CD4-positive, alpha-beta T cell treated with Interleukin-6 for 4 hours (primary cell): ENCODE data around the gene BACE1-AS.
A peak's percentile ranks its signal among the peaks of the same experiment; 100 is the strongest.
"Not testable (repeated sequence)": the region's sequence is repeated elsewhere in the genome, so short reads cannot be mapped to it uniquely, and the experiment has no call there.

Source experiments
- DNase-seq: peaks from one replicate; pipeline ENCODE4 v3.0.0-alpha.2; 2020; ENCODE audit warnings: mixed read lengths

Gene BACE1-AS

DNA sequence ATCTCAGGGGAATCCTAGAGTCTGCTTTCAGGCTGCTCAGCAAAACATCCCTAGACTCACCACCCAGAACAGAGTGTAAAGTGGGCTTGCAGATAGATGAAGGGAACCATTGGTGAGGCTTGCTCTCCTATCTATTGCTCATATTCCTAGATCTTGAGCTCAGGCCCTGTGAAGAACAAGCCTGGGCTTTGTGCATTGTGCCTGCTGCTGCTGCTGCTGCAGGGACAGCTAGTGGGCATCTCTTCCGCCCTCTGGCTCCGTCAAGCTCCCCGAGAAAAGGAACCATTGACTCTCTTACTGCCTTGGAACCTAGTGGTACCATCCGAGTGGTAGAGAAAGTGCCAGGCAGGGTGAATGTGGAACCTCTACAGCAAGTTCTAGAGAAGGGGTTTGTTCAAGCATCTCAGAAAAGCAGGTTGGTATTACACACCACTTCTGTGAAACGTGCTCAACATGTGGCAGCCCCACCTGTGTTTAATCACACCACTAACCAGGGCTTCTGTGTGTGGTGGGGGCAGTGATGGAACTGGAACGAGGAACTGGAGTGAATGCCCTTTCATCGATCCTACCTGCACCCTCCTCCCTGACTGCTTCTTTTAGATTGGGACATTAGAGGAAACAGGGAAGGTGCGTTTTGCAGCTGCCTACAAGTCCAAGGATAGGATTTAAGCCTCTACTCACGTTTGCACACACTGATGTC lies 4.4 kb downstream of the BACE1-AS start:
- no peak for DNase-seq

DNA sequence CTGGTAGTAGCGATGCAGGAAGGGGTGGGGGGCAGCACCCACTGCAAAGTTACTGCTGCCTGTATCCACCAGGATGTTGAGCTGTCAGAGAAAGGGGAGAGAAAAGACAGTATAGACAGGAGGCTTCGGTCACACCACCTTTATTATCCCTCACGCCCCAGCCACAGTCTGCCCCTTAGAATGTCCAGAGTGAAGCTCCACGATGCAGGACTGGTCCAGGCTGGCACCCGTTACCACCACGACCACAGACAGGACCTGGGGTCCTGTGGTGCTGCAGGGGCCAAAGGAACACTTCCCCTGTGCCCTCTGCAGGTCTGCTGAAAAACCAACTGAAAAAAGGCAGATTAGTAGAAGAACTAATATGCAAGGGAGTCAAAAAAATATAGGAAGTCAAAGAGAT lies 5.7 kb downstream of the BACE1-AS start:
- DNase-seq: no peak

DNA sequence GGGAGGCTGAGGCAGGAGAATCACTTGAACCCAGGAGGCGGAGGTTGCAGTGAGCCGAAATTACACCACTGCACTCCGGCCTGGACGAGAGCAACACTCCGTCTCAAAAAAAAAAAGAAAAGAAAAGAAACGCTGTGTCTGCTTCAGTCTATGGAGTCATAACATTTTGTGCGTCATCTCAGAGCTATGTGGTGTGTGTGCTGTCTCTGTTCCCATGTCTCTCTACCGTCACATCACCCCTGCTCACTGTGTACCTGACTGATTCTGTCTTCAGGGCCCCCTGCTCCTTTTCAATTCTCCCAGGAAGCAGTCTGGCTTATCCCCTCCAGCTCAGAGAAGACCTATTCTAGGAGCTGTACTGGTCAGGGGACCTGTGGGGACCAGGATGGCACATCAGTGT lies 7.0 kb downstream of the BACE1-AS start:
- DNase-seq: no peak

DNA sequence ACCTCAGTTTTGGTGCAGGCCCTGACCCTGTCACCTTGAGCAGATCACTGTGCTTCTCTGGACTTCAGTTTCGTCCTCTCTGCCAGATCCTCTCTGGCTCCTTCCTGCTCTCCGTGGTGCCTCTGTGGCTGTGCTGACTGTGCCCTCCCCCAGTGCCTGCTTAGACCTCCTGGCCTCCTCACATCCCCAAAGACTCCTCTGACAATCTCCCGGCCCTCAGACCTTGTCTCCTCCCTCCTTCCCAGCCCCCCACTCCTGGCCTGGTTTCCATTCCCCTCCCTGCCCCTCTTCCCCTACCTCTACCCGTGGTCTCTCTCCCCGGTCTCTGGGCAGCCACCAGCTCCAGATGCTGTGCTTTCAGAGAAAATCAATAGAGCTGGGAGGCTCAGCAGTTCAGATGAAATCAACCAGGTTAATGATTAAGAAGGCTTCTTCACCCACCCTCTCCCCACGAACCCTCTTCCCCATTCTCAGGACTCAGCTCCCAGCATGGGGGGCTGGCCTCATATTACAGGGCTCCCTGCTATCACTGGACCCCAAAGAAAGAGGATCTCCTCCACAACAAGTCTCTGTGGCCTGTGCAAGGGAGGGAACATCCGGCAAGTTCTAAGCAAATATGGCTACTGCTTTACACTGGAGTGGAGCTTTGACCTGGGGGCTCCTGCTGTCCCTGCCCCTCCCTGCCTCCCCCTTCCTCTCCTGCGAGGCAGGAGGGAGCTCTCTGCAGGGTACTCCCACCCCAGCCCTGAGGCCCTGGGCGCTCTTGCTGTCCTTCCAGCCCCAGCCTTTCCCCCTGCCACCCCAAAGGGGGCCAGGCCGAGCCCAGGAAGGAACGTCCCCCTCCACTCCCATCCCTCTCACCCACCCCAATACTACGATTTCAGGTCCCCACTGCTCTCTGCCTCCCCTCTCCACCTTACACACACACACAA lies 8.5 kb downstream of the BACE1-AS start:
- no peak for DNase-seq

DNA sequence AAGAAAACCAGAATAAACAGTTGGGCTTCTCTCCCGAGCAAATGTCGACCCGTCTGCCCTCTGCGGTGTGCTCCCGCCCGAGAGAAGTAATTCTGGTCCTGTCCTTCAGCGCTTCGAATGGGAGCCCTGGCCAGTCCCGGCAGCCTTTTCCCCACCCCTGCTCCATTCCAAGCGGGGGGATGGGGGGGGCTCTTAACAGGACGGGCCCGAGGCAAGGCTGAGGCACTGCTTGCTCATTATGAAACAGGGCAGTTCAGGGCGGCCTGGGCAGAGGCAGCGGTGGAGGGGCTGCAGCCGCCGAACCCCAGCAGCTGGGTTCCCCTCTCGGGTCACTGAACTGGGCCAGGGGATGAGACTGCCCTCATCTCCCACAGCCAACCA lies 9.1 kb downstream of the BACE1-AS start:
- no peak for DNase-seq

DNA sequence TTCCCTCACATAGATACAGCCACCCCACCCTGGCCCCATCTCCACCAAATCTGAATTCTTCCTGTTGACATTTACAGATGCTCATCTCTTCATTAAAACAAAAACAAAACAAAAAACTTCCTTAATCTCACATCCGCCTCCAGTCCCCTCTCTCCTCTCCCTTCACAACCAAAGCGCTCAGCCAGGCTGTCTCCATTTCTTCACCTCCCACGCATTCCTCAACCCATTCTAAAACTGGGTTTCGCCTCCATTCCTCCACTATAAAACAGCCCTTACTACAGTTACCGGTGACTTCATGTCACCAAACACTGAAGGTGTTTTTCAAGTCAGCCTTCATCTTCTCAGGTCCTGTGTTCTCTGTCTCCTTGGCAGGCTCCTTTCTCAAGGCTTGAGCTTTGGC lies 9.6 kb downstream of the BACE1-AS start:
- no peak for DNase-seq

DNA sequence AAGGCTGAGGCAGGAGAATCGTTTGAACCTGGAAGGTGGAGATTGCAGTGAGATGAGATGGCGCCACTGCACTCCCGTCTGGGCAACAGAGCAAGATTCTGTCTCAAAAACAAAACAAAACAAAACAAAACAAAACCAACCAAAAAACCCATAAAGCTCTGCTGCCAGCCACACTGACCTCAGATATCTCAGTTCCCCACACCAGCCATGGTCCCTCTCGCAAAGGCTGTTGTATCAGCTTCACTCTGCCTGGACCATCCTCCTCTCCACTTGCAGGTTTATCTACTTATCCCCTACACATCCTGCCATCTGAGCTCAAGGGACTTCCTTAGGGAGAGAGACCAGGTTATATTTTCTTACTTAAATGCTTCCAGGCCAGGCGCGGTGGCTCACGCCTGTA lies 11.1 kb downstream of the BACE1-AS start:
- DNase-seq: no peak

DNA sequence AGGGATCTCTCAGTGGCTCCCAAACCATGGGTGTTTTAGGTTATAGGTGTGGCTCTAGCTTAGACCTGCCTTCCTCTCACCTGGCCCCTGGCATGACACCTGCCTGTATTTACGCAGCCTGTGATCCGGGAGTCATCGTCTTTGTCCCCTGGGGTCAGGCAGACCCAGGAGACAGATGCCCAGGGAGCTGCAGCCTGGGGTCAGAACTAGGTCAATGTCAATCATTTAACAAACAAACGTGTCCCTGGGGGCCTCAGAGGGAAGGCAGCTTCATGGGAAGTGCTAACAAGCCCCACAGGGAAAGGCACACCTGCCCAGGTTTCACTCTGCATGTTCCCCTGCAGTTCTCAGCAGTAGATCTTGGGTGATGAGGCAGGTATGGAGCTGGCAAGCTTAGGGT lies 12.0 kb downstream of the BACE1-AS start:
- no peak for DNase-seq

DNA sequence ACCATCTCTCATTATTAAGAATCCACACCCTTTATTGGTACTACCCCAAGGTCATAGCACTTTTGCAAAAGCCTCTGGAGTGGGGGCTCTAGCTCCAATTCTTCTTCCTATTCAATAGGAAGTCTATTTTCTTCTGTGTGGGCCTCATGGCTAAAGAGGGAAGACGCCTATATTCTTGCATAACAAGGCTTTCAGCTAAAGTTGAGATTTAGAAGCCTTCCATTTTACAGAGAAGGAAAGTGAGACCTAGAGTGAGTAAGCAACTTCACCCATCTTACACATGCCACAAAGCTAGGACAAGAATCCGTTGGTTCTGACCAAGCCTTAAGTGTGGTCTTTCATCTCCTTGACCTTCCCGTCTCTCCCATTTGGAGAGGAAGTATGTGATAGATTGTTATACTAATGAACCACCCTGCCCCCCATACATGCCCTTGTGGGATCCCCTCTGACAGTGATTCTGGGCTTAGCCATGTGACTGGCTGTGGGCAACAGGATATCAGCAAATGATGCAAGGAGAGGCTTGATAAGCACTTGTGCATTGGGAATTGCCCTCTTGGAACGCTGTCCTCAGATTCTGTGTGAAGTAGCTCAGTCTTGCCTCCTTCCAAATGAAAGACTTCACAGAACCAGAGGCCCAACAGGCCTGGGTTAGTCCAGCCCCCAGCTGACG lies 12.6 kb downstream of the BACE1-AS start:
- DNase-seq: no peak

DNA sequence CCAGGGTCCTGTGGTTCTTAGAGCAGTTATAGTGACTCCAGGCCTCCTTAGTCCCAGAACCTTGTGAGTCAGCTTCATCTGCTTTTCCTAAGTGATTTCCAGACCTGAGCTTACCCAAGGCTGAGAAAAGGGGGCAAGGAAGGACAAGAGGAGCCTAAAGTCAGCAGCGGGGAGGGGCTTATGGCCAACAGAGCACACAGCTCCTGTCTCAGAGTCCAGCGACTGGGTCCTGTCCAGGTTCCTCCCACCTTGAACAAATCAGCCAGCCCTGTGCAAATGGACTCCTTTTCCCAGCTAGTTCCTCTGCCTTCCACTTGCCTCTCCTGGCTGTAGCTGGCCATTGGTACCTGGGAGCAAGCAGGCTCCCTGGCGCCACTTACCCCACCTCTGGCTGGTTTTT lies 14.0 kb downstream of the BACE1-AS start:
- no peak for DNase-seq

DNA sequence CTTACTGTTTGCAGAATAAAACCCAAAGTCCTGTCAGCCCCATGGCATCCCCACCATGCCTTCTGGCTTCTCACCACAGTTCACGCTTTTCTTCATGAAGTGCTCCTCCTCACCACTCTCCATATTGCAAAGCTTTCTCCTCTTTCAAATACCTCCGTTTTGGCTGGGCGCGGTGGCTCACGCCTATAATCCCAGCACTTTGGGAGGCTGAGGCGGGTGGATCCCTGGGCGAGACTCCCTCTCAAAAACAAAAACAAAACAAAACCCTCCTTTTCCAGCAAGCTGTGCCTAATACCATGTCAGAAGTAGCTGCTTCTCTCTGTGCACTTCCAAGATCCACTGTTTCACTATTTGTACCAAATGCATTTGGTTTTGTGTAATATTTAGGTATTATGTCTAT lies 18.2 kb downstream of the BACE1-AS start:
- no peak for DNase-seq

DNA sequence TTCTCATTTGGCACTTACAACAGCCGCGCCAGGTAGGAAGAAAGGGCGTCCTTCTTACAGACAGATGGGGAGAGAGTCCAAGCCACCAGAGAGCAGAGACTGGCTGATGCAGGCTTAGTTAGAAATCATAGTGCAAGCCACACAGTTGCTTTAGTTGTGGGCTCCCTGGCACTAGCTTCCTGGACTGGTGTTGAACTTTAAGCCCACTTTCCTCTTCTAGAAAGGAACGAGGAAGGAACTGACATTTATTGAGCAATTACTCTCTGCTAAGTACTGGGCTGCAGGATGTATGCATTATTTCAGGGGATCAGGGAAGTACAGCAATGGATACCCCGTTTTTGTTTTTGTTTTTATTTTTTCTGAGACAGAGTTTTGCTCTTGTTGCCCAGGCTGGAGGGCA lies 21.9 kb downstream of the BACE1-AS start:
- DNase-seq: no peak

DNA sequence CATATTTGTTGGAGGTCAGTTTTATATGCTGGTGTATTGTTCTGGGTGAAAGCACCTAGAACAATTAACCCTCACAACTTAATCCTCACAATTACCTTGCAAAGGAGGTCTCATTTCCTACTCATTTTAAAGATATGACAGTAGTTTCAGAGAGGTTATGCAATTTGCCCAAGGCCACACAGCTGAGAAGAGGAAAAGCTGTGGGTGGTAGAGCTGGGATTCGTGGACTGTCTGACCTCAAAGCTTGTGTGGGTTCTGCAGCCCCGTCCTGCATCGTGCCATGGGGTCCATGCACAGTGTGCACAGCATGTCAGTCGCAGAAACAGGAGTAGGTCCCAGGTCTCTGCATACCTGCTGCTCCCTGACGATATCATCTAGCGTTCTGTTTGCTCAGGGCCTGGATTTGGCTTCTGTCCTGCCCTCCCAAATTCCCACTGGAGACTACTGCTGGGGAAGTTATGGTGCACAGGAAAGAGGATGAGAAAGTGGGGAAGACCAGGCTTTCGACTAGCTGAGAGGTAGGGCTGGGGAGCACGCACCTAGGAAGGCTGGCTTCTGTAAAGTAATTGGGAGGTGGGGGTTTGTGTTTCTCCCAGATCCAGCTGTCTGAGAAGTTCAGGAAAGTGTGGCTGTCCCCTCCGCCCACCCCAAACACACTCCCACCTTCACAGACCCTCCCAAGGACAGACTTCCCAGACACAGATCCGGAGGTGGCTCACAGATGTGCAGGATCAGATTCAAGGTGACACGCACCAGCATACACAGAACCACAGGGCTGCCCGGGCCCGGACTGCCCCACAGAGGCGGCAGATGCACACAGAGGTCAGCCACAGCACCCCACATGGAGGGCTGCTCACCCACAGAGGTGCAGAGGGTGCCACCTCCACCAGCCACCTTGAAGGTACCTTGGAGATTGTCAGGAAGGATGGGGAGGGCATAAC lies 23.0 kb downstream of the BACE1-AS start:
- no peak for DNase-seq

DNA sequence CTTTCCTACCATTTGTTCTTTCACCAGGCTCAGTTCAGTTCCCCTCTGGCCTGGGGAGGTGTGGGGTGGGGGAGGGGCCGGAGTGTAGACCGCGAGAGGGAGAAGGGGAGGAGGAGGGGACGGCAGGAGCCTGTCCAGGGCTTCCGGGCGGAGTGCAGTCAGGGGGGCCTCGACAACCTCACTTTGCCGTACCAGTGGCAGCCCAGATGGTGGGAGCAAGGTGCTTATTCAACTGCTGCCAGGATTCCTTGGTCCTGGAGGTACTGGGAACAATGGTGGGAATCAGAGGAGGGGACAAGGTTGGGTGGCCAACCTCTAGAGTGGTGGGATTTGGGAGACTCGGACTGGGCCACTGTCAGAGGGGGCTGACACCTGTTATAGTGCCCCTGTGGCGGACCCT lies 23.7 kb downstream of the BACE1-AS start:
- DNase-seq: no peak

DNA sequence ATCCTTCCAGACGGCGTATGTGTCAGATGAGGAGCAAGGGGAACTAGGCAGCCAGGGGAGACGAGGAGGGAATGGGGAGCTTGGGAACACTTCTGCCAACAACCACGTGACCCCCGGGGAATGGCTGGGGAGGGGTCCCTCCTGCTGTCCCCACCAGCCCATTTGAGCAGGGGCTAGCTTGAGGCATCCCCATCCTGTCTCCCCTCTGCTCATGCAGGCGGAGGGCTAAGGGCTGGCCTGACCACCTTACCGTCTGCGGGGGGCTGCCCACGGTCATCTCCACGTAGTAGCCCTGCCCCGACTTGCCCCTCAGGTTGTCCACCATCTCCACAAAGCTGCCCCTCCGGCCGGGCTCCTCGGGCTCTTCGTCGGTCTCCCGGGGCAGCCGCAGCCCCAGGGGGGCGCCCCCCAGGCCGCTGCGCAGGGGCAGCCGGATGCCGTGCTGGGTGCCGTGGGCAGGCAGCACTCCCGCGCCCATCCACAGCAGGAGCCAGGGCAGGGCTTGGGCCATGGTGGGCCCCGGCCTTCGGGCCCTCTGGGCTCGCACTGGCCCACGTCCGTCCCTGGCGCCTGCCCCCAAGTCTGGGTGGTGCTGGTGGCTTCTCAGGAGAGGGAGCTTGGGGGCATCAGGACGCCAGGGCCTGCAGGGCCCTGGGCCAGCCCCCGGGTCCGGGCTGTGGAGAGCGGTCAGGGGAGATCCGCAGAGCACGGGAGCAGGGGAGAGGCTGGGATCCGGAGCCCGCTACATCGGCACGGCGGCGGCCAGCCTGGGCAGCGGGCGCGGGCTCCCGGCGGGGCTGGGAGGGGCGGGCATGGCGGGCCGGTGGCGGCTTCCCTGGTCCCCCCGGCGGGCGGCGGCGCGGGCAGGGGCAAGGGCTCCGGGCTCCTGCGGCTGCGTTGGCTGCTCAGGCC lies 24.4 kb downstream of the BACE1-AS start:
- peak; percentile 25 for DNase-seq

DNA sequence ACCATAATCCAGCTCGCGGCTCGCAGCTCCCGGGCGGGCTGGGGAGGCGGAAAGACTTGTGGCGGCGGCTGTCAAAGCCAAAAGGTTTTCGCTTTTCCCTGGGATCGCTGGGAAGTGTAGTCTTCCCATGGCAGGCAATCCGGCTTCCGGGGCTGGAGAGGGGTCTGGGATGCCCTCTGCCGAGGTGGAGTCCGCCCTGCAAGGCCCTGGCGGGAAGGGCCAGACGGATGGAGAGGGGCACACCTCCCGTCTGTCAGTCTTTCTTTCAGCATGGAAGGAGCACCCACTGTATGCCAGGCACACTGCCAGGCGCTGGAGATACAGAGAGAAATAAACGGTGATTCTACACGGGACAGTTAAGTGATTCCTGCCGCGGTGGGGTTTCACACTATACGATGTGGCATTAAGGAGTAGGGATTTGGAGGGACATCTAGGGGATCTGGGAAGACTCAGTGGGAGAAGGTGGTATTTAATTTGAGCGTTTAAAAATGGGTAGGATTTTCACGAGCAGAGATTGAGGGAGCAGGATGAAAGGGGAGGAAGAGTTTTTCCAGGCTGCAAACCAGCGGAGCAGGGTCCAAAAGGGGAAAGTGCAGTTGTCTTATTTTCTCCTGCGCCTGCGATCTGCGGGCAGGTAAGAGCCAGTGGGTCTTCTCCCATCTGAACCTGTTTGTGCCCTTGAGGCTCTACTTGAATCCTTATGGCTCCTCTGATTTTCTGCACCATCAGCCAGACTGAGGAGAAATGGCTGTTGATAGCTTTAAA lies 25.2 kb downstream of the BACE1-AS start, which contains the start of gene BACE1:
Gene BACE1, minus strand, starts transcription at position 60 of the 765 bp plus-strand sequence. CDS start 461 bp downstream, outside the sequence.
- DNase-seq: no peak

DNA sequence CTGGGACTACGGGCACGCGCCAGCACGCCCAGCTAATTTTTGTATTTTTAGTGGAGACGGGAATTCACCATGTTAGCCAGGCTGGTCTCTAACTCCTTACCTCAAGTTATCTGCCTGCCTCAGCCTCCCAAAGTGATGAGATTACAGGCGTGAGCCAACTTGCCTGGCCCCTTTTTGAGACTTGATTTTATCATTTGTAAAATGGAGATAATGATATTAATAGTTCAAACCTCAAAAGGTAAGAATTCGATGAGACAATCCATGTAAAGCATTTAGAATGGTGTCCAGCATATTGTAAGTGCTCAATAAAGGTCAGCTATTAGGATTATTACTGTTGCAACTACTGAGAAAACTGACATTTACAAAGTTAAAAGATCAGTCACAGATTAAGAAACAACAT lies 27.6 kb downstream of the BACE1-AS start:
- no peak for DNase-seq

DNA sequence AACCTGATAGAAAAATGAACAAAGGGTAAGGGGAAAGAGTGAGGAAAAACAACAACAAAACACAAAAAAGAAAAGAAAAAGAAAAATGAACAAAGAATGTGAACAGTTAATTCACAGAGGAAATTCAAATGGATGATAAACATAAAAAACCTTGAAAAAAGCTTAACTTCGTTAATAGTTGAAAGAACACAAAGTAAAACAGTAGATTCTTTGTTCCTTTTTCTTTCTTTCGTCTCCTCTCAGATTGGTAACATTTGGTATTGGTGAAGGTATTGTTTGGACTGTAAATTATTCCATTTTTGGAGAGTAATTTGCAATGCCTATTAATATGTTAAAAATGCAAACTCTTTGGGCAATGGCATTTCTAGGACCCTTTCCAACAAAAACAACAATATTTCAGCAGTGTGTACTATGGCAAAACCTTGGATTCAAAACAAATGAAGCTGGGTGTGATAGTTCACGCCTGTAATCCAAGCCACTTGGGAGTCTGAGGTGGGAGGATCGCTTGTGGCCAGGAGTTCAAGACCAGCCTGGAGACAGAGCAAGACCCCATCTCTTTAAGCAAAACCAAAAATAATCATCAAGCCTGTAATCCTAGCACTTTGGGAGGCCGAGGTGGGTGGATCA lies 28.2 kb downstream of the BACE1-AS start:
- DNase-seq: no peak

DNA sequence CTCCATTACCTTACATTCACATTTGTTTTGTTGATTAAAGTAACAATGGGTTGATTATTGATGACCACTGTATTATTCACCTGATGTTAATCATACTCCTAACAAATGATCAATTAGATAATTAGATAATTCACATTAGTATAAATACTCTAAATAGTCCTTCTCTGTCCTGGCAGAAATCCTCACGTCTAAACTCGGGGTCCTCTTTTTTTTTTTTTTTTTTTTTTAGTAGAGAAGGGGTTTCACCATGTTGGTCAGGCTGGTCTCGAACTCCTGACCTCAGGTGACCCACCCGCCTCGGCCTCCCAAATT lies 36.1 kb downstream of the BACE1-AS start:
- not testable (repeated sequence) for DNase-seq
